Measurements from ENCODE around the gene C16orf96.

- TF ChIP-seq CTCF (IDR thresholded peaks at IDR 0.05; ENCODE audit: borderline replicate concordance, extremely low read depth, low read length, poor library complexity, severe bottlenecking): no peak
- TF ChIP-seq EZH2 (IDR thresholded peaks at IDR 0.05; ENCODE audit: borderline replicate concordance, low read depth, low read length, severe bottlenecking): no peak
Observed at GRCh38 chr16:4557973-4558372, 1.8 kb downstream of the C16orf96 start.
